D721Med (cell line): ENCODE results near the gene GRK6.

Experiments used
- DNase-seq: peaks from one replicate; pipeline ENCODE4 v3.0.0; 2011; ENCODE audit warnings: low spot score; ENCODE audit not compliant: insufficient read length
- FAIRE-seq: peaks from 2 replicates; lab custom pipeline; 2011; peaks lifted over from hg19 to GRCh38; lab: Jason Lieb, UNC
- CTCF ChIP-seq: IDR thresholded peaks from 2 replicates; pipeline ENCODE4 v1.5.1; 2012; ENCODE audit warnings: mild to moderate bottlenecking, control low read depth; ENCODE audit not compliant: insufficient read depth; ENCODE audit errors: missing control alignments

The GRK6 gene

GRCh38 chr5:177432143-177432838, 5.8 kb downstream of the GRK6 start:
- DNase-seq (no peak), FAIRE-seq (no peak)
- TF ChIP-seq CTCF, result no peak

GRCh38 chr5:177432839-177433657, 6.6 kb downstream of the GRK6 start:
- no peak for FAIRE-seq

GRCh38 chr5:177433658-177434217, 7.3 kb downstream of the GRK6 start:
- TF ChIP-seq CTCF, result no peak
- no peak for FAIRE-seq
- DNase-seq, result no peak

More at GRCh38 chr5:177432839-177433657, 6.6 kb downstream of the GRK6 start:
- no peak for DNase-seq
- no peak for TF ChIP-seq CTCF

- no peak for DNase-seq
- no peak for TF ChIP-seq CTCF
- FAIRE-seq, result no peak
Measured at GRCh38 chr5:177434437-177434836, 8.0 kb downstream of the GRK6 start.

- DNase-seq (no peak), FAIRE-seq (no peak)
- no peak for TF ChIP-seq CTCF
Measured at GRCh38 chr5:177434942-177435738, 8.7 kb downstream of the GRK6 start.

- TF ChIP-seq CTCF, result no peak
- FAIRE-seq, result no peak
- no peak for DNase-seq
Measured at GRCh38 chr5:177435847-177436536, 9.5 kb downstream of the GRK6 start.
